Stimulated activated CD4-positive, alpha-beta T cell treated with anti-CD3 and anti-CD28 coated beads, Interleukin-4, amount 100 ng/mL, for 48 hours (primary cell): ENCODE measurements around the gene PDHA2.
"Not testable (repeated sequence)": the region's sequence is repeated elsewhere in the genome, so short reads cannot be mapped to it uniquely, and the experiment has no call there.

Experiments used
- DNase-seq, 2 donors: peaks; one replicate each; pipeline ENCODE4 v3.0.0-alpha.2; 2020; ENCODE audit warnings: low read depth in 2 of 2

Gene PDHA2

GRCh38 chr4:95839891-95840290 is at the start of gene PDHA2:
PDHA2 (plus strand) TSS chr4:95840093; CDS start chr4:95840151, 58 bp downstream.
- no peak for DNase-seq

- no peak for DNase-seq
Measured at GRCh38 chr4:95798003-95798402, 41.9 kb upstream of the PDHA2 start.

- DNase-seq: no peak
Measured at GRCh38 chr4:95798727-95799126, 41.2 kb upstream of the PDHA2 start.

GRCh38 chr4:95821867-95822266 is 18.0 kb upstream of the PDHA2 start:
- no peak for DNase-seq

GRCh38 chr4:95825546-95825945 is 14.3 kb upstream of the PDHA2 start:
- no peak for DNase-seq

GRCh38 chr4:95830651-95831050 is 9.2 kb upstream of the PDHA2 start:
- DNase-seq: no peak

GRCh38 chr4:95831166-95831565 is 8.7 kb upstream of the PDHA2 start:
- no peak for DNase-seq

GRCh38 chr4:95833711-95834194 is 6.1 kb upstream of the PDHA2 start:
- DNase-seq: no peak

GRCh38 chr4:95835672-95836071 is 4.2 kb upstream of the PDHA2 start:
- no peak for DNase-seq

GRCh38 chr4:95838192-95838591 is 1.7 kb upstream of the PDHA2 start:
- no peak for DNase-seq

- no peak for DNase-seq
Measured at GRCh38 chr4:95847908-95848460, 8.1 kb downstream of the PDHA2 start.

GRCh38 chr4:95850161-95850560 is 10.3 kb downstream of the PDHA2 start:
- DNase-seq: no peak

GRCh38 chr4:95857761-95858160 is 17.9 kb downstream of the PDHA2 start:
- DNase-seq: no peak

GRCh38 chr4:95867919-95868318 is 28.0 kb downstream of the PDHA2 start:
- no peak for DNase-seq

- DNase-seq: not testable (repeated sequence)
Measured at GRCh38 chr4:95869414-95869813, 29.5 kb downstream of the PDHA2 start.

GRCh38 chr4:95869961-95870500 is 30.1 kb downstream of the PDHA2 start:
- DNase-seq: no peak

- no peak for DNase-seq
Measured at GRCh38 chr4:95877636-95878035, 37.7 kb downstream of the PDHA2 start.

GRCh38 chr4:95887551-95887950 is 47.7 kb downstream of the PDHA2 start:
- no peak for DNase-seq

GRCh38 chr4:95889662-95890061 is 49.8 kb downstream of the PDHA2 start:
- DNase-seq: no peak
